ENCODE data around the gene OBSCN. TPM values are rescaled to one million over a fixed set of nuclear protein-coding genes. Genes with fewer than 3 reads are reported as not detected.

Gene OBSCN
- total RNA-seq, 1 donor from 2014 or later: 1.5 TPM

DNA sequence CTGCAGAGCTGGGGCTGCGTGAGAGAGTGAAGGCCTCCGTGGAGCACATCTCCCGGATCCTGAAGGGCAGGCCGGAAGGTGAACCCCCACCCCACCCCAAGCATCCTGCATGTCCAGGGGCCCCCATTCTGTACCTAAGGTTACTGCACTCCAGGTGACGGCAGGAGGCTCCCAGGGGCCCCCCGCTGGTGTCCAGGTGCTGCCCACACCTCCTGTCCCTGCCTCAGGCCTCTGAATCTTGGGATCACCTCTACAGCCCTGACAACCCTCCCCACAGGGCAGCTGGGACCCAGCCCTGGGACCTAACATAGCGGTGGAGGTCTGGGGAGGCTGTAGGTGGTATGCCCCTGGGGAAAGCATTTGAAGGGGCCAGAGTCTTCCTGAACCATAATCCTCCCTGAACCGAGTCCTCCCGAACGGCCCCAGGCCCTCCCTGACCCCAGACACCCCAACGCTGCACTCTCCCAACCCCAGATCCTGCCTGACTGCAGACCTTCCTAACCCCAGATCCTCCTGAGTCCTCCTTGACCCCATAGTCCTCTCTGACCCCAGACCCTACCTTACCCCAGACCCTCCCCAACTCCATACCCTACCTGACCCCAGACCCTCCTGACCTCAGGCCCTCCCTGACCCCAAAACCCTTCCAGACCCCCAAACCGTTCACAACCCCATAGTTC, 165.3 kb downstream of the OBSCN start:
- DNase-seq (ENCODE audit: extremely low read depth, low read depth, low spot score): no peak

DNA sequence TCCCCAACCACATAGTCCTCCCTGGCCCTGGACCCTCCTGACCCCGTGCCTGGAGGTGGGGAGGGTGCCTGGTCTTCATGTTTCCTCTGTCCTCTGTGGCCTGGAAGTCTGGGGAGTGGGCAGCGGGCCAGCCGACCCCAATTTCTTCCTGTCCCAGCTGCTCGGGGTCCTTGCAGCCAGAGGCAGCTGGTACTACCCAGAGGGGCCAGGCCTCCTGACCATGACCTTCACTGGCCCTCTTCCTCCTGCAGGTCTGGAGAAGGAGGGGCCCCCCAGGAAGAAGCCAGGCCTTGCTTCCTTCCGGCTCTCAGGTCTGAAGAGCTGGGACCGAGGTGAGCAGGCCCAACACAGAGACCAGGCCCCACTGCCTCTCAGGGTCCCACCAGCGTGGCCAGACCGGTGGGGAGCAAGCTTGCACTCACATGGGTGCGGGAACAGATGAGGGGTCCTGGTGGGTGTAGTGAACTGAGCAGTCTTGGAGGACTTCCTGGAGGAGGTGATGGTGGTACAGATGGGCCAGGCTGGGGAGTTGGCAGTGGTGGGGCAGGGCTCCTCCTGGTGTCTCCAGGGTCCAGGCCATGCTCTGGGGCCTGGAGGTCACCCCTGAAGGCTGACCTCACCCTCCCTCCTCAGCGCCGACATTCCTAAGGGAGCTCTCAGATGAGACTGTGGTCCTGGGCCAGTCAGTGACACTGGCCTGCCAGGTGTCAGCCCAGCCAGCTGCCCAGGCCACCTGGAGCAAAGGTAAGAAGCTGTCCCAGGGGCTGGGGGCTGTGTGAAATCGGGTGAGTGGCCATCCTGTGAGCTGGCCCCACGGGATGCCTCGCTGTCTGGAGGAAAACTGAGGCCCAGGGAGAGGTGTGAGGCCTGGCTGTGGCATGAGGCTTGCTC, 166.1 kb downstream of the OBSCN start:
- no peak for DNase-seq (ENCODE audit: extremely low read depth, low read depth, low spot score)

DNA sequence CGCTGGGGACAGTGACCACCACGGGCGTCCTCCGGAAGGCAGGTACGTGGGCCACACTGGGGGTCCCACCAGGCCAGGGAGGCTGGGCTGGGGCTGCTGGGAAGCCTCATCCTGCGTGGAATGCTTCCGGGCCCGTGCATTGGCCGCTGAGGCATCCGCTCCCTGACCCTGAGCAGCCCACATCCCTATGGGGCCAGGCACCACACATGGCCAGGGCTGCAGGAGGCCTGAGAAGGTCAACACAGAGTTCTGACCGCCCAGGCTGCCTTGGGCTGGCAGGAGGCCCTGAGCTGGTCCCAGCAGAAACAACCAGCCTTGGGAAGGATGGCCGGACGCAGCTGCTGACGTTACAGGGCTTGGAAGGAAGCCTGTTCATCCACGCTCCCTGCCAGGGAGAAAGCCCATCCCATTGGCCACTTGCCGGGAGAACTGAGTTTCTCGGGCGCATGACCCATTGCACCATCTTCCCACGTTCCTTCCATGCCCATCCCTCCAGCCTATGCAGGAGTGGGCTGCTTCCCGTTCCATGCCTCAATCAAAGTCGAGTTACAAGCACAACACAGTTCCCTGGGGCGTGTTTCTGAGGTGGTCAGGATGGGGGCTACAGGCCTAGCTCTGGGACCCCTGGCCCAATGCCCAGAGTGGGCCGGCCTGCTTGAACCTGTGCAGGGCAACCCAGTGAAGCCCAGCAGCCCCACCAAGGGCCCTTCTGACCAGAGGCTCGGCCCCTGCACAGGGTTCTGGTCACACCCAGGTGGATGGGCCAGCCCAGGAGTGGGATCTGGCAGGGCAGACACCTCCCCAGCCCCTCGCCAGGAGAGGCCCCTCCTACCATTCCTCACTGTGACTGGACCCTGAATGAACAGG, 167.1 kb downstream of the OBSCN start:
- DNase-seq (ENCODE audit: extremely low read depth, low read depth, low spot score): no peak

DNA sequence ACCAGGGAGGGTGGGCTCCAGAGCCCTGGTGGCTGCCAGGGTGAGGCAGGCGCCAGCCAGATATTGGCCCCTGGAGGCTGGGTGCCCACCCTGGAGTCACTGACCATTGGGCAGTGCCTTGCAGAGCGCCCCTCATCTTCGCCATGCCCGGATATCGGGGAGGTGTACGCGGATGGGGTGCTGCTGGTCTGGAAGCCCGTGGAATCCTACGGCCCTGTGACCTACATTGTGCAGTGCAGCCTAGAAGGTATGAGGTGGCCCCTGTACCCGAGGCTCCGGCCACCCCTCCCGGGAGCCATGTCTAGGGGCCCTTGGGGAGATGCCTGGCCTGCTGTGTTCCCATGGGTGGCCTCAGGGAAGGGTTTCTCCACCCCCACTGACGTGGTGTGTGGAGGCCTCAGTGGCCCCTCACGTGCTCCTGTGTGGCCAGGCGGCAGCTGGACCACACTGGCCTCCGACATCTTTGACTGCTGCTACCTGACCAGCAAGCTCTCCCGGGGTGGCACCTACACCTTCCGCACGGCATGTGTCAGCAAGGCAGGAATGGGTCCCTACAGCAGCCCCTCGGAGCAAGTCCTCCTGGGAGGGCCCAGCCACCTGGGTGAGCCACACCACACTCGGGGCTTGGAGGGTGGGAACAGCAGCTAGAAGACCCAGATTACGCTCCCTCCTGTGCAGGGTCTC, 167.9 kb downstream of the OBSCN start:
- DNase-seq (ENCODE audit: extremely low read depth, low read depth, low spot score): no peak

DNA sequence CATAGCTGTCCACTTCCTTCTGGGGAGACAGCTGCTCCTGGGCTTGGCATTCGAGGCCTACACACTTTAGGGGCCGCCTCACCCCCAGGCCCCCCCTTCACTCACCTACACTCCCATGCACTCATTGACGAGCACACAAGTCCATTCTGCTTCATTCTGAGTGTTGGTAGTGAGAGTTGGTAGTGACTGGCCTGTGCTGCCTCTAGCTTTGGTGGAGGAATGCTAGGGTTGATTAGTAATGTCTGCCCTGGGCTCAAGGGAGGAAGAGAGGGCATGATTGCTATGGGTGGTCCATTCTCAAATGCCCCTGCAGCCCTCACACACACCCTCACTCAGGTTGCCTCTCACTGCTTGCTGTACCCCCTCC, 168.4 kb downstream of the OBSCN start:
- no peak for DNase-seq (ENCODE audit: extremely low read depth, low read depth, low spot score)

DNA sequence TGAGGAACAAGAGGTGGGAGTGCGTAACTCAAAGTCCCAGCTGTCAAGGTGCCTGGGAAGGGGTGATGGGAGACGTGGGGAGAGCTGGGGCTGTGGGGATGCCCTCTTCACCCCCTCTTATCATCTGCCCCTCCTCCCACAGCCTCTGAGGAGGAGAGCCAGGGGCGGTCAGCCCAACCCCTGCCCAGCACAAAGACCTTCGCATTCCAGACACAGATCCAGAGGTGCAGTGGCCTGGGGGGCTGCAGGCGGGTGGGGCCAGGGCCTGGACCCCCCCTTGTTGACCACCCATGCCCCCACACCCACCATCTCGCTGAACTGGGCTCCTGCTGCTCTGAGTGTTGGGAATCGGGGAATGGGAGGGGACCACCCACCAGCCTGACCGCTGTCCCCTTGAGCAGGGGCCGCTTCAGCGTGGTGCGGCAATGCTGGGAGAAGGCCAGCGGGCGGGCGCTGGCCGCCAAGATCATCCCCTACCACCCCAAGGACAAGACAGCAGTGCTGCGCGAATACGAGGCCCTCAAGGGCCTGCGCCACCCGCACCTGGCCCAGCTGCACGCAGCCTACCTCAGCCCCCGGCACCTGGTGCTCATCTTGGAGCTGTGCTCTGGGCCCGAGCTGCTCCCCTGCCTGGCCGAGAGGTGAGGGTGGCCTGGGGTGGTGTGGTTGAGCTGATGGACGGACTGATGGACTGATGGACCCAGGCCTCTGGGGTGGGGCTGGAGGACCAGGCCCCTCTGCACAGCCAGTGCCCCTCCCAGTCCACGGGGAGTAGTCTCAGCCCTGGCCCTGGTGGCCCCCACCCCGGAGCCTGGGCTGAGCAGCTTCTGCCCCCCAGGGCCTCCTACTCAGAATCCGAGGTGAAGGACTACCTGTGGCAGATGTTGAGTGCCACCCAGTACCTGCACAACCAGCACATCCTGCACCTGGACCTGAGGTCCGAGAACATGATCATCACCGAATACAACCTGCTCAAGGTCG, 169.1 kb downstream of the OBSCN start:
- DNase-seq (ENCODE audit: extremely low read depth, low read depth, low spot score): no peak

DNA sequence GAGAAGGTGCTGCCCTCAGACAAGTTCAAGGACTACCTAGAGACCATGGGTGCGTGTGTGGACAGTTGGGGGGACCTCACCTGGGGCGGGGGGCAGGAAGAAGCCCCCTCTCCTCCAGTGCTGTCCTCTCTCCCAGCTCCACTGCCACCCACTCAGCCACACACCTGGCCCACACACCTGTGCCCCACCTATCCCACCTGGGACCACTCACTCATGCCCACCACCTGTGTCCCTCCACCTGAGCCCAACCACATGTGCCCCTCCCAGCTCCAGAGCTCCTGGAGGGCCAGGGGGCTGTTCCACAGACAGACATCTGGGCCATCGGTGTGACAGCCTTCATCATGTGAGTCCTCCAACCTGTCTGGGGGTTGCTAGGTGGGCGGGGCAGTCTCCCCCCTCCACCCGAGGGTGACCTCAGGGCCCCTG, 169.8 kb downstream of the OBSCN start:
- DNase-seq (ENCODE audit: extremely low read depth, low read depth, low spot score): no peak

DNA sequence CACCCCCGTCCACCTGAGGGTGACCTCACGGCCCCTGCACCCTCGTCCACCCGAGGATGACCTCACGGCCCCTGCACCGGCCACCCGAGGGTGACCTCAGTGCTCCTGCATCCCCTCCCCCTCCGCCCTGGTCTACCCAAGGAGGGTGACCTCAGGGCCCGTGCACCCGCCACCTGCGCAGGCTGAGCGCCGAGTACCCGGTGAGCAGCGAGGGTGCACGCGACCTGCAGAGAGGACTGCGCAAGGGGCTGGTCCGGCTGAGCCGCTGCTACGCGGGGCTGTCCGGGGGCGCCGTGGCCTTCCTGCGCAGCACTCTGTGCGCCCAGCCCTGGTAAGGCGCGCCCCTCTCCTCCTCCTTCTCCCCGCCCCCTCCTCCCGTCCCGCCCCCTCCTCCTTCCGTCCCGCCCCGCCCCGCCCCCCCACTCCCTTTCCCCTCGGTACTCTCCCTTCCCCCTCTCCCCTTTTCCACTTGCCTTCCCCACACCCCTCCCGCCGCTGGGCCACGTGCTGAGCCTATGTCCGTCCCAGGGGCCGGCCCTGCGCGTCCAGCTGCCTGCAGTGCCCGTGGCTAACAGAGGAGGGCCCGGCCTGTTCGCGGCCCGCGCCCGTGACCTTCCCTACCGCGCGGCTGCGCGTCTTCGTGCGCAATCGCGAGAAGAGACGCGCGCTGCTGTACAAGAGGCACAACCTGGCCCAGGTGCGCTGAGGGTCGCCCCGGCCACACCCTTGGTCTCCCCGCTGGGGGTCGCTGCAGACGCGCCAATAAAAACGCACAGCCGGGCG, 170.4 kb downstream of the OBSCN start:
- no peak for DNase-seq (ENCODE audit: extremely low read depth, low read depth, low spot score)

DNA sequence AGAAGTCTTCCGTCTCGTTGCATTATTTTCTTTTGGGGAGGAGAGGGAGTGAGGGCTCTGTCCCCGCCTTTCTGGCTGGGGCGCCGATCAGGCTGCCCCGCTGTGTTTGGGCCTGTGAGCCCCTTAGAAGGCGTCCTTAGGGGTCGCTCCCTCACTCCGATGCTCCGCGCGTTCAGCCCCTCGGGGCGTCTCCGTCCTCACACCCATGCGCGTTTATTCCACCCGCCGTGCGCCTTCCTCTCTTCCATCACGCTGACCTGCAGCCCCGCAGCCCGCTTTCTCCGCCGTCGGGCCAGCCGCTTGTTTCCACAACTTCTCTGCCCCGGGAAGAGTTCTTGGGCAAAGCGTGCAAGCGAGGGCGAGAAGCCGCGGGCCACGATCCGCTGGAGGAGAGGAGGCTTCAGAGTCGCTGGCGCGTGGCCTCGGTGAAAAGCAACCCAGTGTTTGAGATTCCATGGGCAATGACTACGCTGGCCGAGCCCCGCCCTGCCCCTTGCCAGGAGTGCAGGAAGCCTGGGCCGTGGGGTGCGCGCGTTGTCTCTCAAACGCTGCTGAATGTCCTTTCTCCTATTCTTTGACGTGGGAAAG, 171.1 kb downstream of the OBSCN start:
- DNase-seq (ENCODE audit: extremely low read depth, low read depth, low spot score): no peak

DNA sequence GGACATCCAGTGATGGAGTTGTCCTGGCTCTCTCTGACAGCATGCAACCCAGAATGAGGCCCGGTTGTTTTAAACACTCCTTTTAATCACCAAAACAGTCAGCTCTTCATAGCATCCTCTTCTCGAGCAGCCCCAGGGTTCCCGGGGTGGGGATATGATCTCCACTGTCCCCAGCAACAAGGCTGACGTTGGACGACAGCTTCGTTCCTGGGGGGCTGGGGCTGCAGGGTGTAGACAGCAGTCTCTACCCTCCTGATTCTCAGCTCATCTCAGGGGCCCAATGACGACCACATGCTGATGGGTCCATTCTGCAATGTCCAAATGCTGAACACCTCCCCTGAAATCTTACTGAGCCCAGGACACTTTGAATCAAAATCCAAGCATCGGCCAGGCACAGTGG, 171.8 kb downstream of the OBSCN start:
- DNase-seq (ENCODE audit: extremely low read depth, low read depth, low spot score): no peak

DNA sequence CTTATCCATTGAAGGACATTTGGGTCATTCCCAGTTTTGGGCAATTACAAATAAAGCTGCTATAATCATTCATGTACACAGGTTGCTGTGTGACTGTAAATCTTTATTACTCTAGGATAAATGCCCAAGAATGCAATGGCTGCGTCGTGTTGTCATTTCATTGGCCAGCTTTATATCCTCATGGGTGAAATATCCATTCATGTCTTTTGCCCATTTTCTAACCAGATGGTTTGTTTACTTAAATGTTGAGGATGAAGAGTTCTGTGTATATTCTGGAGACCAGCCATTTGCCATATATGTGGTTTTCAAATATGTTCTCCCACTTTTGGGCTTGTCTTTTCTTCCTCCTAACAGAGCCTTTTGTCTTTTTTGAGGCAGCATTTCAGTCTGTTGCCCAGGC, 173.5 kb downstream of the OBSCN start:
- no peak for DNase-seq (ENCODE audit: extremely low read depth, low read depth, low spot score)

DNA sequence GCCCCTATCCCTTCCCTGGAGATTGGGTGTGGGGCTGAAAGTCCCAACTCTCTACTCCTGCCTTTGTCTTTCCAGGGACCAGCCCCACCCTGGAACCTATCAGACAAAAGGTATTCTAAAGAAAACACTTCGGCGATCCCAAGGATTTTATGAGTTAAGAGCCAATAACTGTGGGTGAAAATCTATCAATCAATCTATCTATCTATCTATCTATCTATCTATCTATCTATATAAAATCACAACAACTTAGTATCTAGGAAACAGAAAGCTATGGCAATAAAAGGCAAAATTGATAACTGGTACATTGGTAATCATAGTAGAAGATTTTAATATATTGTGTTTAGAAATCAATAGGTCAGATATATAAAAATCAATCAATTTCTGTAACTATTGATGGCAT, 175.9 kb downstream of the OBSCN start:
- DNase-seq (ENCODE audit: extremely low read depth, low read depth, low spot score): no peak

DNA sequence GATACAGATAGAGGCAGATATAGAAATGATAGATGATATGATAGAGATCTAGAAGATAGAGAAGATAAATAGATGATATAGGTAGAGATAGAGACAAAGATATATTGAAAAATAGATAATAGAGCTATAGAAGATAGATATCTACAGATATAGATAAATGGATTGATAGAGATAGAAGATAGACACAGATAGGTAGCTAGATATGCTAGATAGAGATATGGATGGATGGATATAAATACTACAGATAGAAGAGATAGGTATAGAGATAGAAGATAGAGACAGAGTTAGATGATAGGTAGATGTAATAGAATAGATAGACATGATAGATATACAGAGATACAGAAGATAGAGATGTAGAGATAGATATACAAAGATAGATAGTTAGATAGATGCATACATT, 177.4 kb downstream of the OBSCN start:
- no peak for DNase-seq (ENCODE audit: extremely low read depth, low read depth, low spot score)

DNA sequence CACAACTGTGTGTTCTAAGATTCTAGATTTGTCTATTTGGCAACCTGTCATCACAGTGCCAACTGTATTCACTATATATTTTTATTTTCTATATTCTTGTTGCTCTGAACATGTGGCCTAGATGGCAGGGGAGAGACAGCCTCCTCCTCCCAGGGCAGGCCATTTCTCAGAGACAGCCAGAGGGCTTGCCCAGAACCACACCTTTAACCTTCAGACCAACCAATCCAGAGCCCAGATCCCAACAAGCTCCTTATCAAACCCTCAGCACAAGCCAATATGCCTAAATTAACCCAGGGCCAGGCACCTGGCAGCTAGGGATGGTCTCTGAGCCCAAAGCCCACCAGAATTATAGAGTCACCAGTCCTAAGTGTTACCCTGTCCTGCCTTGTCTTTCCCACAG, 179.5 kb downstream of the OBSCN start:
- no peak for DNase-seq (ENCODE audit: extremely low read depth, low read depth, low spot score)

DNA sequence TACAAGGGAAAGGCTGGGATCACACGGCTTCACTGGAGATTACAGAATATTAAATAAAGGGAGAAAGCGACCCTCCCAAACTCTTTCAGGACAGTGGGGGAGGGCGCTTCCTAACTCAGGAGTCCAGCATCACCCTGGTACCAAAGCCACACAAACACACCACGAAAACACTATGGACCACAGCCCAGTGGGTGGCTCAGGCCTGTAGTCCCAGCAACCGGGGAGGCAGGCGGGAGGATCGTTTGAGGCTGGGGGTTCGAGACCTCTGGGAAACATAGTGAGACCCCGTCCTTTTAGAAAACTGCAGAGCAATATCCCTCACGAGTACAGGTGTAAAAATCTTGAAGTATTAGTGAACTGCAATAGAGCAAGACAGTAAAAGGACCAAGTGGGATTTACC, 182.8 kb downstream of the OBSCN start:
- no peak for DNase-seq (ENCODE audit: extremely low read depth, low read depth, low spot score)

DNA sequence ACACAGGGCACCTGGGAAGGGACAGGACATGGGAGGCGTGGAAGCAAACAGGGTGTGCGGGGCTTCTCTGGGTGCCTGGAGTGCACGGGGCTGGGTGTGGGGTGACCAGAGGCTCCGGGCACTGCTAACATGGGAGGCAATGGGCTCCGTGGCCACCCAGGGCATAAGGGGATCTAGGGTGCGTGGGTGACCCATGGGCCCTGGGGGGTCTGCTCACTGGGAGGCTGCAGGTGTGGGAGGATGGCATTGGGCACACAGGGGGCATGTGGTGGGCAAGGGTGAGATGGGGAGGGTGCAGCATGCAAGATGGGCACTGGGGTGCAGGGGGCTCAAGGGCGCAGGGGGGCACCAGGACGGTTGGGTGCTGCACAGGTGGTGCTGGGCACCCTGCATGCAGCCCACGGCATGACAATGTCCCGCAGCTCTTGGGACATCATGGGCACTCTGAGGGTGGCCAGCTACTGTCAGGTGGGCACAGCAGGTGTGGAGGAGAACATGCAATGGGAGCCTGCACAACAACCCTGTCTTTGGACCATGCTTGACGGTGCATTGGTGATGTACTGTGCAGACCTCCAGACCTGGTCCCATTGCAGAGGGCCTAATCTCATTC, 183.7 kb downstream of the OBSCN start:
- no peak for DNase-seq (ENCODE audit: extremely low read depth, low read depth, low spot score)

DNA sequence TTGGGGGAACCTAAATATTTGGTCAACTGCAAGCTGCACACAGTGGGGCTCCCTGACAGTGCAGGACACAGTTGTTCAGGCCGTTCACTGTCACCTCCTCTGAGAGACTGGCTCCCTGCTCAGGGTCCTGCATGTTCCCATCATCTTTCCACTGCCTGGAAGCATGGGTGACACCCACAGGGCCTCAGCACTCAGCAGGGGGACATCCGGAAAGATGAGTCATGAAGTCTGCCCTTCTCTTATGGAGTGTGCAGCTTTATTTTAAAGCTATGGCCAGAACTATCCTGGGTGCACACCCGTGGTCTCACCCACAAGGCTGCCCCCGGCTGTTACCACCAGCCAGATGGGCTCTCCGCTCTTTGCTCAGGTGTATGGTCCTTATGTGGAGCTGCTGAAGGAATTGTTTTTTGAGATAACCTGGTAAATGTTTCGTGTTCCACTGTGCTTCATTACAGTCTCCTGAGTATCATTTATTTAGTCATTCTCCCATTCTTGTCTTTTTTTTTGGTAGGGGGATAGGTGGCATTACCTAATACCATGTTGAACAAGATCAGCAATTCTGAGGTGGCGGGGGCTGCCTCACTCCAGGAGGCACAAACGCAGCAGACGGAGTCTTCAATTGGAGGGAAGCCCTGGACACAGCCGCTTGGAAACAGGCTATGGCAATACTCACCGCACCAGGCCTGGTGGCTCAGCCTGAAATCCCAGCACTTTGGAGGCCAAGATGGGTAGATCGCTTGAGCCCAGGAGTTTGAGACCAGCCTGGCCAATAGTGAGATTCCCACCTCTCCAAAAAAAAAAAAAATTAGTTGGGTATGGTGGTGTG, 184.5 kb downstream of the OBSCN start:
- no peak for DNase-seq (ENCODE audit: extremely low read depth, low read depth, low spot score)

Measured in glomerular endothelial cell (primary cell).